NCI-H146 (cell line): ENCODE data around the gene PXDN.
"Not testable (repeated sequence)": the region's sequence is repeated elsewhere in the genome, so short reads cannot be mapped to it uniquely, and the experiment has no call there.

Source experiments
- DNase-seq: peaks from one replicate; lab custom pipeline; 2025; lab: John Stamatoyannopoulos, UW

Gene PXDN

GRCh38 chr2:1744446-1745170, at the start of gene PXDN:
PXDN (minus strand) TSS chr2:1744515; CDS start chr2:1744455, 60 bp downstream.
- DNase-seq, result no peak

GRCh38 chr2:1793868-1794445, 49.6 kb upstream of the PXDN start:
- no peak for DNase-seq

- no peak for DNase-seq
These were observed 48.9 kb upstream of the PXDN start for GRCh38 chr2:1793001-1793867.

GRCh38 chr2:1791685-1792435, 47.5 kb upstream of the PXDN start:
- DNase-seq, result no peak

GRCh38 chr2:1791006-1791605, 46.8 kb upstream of the PXDN start:
- DNase-seq, result no peak

- DNase-seq, result no peak
These were observed 46.2 kb upstream of the PXDN start for GRCh38 chr2:1790473-1790872.

- DNase-seq, result no peak
These were observed 45.3 kb upstream of the PXDN start for GRCh38 chr2:1789610-1790009.

GRCh38 chr2:1788478-1788959, 44.2 kb upstream of the PXDN start:
- DNase-seq, result no peak

- no peak for DNase-seq
These were observed 43.6 kb upstream of the PXDN start for GRCh38 chr2:1787755-1788477.

GRCh38 chr2:1784986-1785617, 40.8 kb upstream of the PXDN start:
- DNase-seq, result no peak

GRCh38 chr2:1784087-1784486, 39.8 kb upstream of the PXDN start:
- DNase-seq, result no peak

GRCh38 chr2:1782514-1782913, 38.2 kb upstream of the PXDN start:
- no peak for DNase-seq

- DNase-seq, result no peak
These were observed 37.2 kb upstream of the PXDN start for GRCh38 chr2:1781291-1782080.

GRCh38 chr2:1780693-1781092, 36.4 kb upstream of the PXDN start:
- no peak for DNase-seq

GRCh38 chr2:1780054-1780453, 35.7 kb upstream of the PXDN start:
- not testable (repeated sequence) for DNase-seq

GRCh38 chr2:1778566-1778965, 34.3 kb upstream of the PXDN start:
- DNase-seq, result no peak

GRCh38 chr2:1777781-1778180, 33.5 kb upstream of the PXDN start:
- no peak for DNase-seq

- no peak for DNase-seq
These were observed 32.8 kb upstream of the PXDN start for GRCh38 chr2:1777156-1777555.

- no peak for DNase-seq
These were observed 31.3 kb upstream of the PXDN start for GRCh38 chr2:1775511-1776035.
